ENCODE results near the gene SEH1L.

GRCh38 chr18:13014818-13015217 lies 67.0 kb downstream of the SEH1L start:
- TF ChIP-seq CTCF (conservative IDR thresholded peaks at IDR 0.05), result no peak
- no peak for TF ChIP-seq EZH2 (IDR thresholded peaks at IDR 0.05; ENCODE audit: low read depth)

All from PC-9 (cell line).